Measurements from ENCODE around the gene MRPL45.

Gene MRPL45

DNA sequence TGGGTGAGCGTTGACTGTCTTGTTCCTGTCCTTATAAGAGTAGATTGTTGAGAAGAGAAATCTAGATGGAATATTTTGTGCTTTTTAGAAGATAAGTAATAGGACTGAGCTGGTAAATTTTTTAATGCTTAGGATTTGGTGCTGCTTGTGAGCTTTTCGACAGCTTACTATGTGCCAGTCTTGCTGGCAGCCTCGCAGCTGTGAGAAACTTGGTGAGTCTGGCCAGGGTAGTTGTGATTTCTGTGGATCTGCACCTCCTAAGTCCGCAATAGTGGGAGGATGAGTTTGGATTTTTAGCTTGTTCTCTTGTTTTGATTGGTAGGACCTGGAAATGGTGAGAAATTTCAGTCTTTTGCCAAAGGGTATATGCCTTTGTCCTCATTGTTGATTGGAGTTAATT is 58.3 kb downstream of the MRPL45 start:
- H3K4me3 ChIP-seq (ENCODE audit: insufficient read depth, low read depth, low read length, poor library complexity, severe bottlenecking) = no peak overlapping the region
- no peaks in the 10 kb centered on the region for H3K36me3 ChIP-seq (ENCODE audit: control insufficient read depth, insufficient read depth, low read length)
- H3K4me1 ChIP-seq (ENCODE audit: control insufficient read depth, insufficient read depth, low read length, poor library complexity, severe bottlenecking) = peaks cover 11% of the 10 kb centered on the region
- DNase-seq = no peak
- no peak overlapping the region for H3K27ac ChIP-seq (ENCODE audit: insufficient read depth, low read length, poor library complexity, severe bottlenecking)
- no peaks in the 10 kb centered on the region for H3K9me3 ChIP-seq (ENCODE audit: control insufficient read depth, low read length)
- no peaks in the 10 kb centered on the region for H3K27me3 ChIP-seq (replicated peaks; ENCODE audit: control insufficient read depth, insufficient read depth, low read length, poor library complexity, severe bottlenecking)

DNA sequence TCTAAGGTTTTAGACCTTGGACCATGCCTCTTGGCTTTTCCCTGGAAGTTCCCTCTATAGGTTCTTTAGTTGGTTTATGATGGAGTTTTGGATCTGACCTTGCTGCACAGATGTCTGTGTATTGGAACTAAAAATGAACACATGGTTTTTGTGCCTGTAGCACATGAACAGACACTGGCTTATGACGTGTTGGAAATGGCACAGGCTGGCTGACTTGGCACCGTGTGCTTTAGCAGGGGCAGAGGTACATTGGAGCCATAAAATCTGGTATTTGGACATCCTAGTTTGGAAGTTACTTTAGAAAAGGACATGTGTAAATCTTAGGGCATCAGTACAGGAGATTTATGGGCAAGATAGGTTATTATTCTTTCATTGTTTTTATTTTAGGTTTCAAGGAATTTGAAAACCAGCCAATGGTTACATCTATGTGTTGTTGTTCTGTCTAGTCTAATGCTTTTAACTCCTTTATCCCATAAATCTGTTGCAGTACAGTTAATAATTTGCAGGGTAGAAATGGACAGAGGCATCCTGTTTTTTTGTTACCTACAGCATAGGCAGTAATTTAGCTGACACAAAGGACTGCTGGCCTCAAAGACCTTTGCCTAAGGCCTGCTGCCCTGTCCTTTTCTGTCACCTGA is 60.6 kb downstream of the MRPL45 start:
- Histone ChIP-seq H3K4me3 (ENCODE audit: insufficient read depth, low read depth, low read length, poor library complexity, severe bottlenecking) (no peak overlapping the region), H3K4me1 (ENCODE audit: control insufficient read depth, insufficient read depth, low read length, poor library complexity, severe bottlenecking) (peaks cover 11% of the 10 kb centered on the region), H3K27ac (ENCODE audit: insufficient read depth, low read length, poor library complexity, severe bottlenecking) (no peak overlapping the region), H3K27me3 (replicated peaks; ENCODE audit: control insufficient read depth, insufficient read depth, low read length, poor library complexity, severe bottlenecking) (no peaks in the 10 kb centered on the region), H3K9me3 (ENCODE audit: control insufficient read depth, low read length) (no peaks in the 10 kb centered on the region), H3K36me3 (ENCODE audit: control insufficient read depth, insufficient read depth, low read length) (no peaks in the 10 kb centered on the region)
- no peak for DNase-seq

DNA sequence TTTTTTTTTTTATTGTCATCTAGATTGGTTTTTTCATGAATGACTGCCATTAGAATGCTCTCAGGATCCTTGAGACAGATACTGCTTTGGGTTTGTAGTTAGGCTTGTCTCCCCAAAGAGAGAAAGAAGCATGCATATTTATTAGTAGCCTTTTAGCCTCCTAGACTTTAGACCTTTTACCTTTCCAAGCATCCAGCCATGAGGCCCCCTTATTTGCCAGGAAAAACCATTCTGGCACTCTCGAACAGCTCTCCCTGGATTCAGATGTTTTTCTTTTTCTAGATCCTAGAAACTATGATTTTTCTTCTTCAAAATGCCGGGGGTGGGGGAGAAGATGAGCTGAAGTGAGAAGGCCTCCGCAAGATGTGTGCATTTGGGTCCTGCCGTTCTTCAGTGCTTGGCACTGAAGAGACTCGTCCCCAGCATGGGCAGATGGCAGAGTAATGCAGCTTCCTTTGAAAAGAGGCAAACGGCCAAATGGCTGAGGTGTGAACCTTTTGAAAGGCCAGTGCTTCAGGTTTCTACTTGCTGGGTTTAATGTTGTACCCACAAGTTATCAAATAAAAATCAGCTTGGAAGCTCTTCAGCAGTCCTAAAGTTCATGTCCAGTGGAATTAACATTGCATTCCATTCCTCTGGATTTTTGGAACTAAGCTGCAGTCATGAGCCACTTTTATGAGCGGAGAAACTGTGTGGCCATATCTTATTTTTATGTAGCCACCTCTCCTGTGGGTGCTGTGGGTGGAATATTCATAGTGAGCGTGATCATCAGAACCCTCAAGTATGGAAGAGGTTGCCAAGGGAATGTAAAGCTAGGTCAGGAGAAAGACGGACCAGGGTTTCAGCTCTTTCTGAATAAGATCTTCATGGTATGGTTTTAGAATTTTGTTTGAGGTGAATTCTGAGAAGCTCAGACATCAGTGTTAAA is 61.9 kb downstream of the MRPL45 start:
- no peaks in the 10 kb centered on the region for H3K27me3 ChIP-seq (replicated peaks; ENCODE audit: control insufficient read depth, insufficient read depth, low read length, poor library complexity, severe bottlenecking)
- H3K4me1 ChIP-seq (ENCODE audit: control insufficient read depth, insufficient read depth, low read length, poor library complexity, severe bottlenecking) = peaks cover 1% of the 10 kb centered on the region
- H3K27ac ChIP-seq (ENCODE audit: insufficient read depth, low read length, poor library complexity, severe bottlenecking) = no peak overlapping the region

DNA sequence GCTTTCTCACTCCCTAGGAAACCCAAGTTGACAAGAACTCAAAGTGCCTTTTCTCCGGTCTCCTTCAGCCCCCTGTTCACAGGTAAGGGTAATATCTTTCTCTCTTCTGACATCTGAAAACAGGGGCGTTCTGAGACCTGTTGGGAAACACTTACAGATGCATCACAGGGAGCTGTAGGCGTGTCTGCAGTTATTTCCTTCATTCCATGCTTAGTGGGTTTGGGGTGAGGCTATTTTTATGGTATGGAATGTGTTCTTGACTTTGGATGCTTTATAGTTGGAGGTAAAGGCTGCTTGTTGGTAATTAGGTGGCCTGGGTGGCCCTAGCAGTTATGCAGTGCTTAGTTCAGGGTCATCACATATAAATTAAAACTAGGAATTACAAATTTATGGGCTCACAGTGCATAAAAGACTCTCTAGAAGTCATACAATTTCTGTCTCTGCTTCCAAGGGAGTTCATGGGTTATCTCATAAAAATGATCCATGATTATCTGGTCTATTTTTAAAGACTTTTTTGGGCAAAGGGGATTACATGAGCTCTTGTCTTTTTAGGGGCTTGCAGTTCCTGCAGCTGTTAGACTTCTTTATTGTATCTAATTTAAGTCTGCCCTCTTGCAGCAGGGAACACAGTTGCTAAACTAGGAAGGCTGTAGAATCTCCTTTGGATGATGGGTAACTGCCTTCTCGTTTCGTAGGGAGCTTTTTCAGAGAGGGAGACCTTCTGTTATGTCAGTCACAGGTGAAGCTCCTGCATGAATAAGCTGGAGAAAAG is 64.9 kb downstream of the MRPL45 start:
- Histone ChIP-seq H3K27ac (ENCODE audit: insufficient read depth, low read length, poor library complexity, severe bottlenecking) (no peak overlapping the region), H3K36me3 (ENCODE audit: control insufficient read depth, insufficient read depth, low read length) (peaks cover 6% of the 10 kb centered on the region), H3K4me3 (ENCODE audit: insufficient read depth, low read depth, low read length, poor library complexity, severe bottlenecking) (no peak overlapping the region), H3K27me3 (replicated peaks; ENCODE audit: control insufficient read depth, insufficient read depth, low read length, poor library complexity, severe bottlenecking) (no peaks in the 10 kb centered on the region), H3K9me3 (ENCODE audit: control insufficient read depth, low read length) (no peaks in the 10 kb centered on the region), H3K4me1 (ENCODE audit: control insufficient read depth, insufficient read depth, low read length, poor library complexity, severe bottlenecking) (no peaks in the 10 kb centered on the region)
- DNase-seq = no peak

More for the DNA sequence above, 61.9 kb downstream of the MRPL45 start:
- Histone ChIP-seq H3K9me3 (ENCODE audit: control insufficient read depth, low read length) (no peaks in the 10 kb centered on the region), H3K4me3 (ENCODE audit: insufficient read depth, low read depth, low read length, poor library complexity, severe bottlenecking) (no peak overlapping the region), H3K36me3 (ENCODE audit: control insufficient read depth, insufficient read depth, low read length) (no peaks in the 10 kb centered on the region)
- no peak for DNase-seq

- H3K4me1 ChIP-seq (ENCODE audit: control insufficient read depth, insufficient read depth, low read length, poor library complexity, severe bottlenecking) = no peaks in the 10 kb centered on the region
- DNase-seq = no peak
These were observed 66.0 kb downstream of the MRPL45 start for GRCh38 chr17:38363016-38363415.

GRCh38 chr17:38364741-38365140 is 67.8 kb downstream of the MRPL45 start:
- DNase-seq = no peak
- H3K9me3 ChIP-seq (ENCODE audit: control insufficient read depth, low read length) = no peaks in the 10 kb centered on the region
- no peak overlapping the region for H3K4me3 ChIP-seq (ENCODE audit: insufficient read depth, low read depth, low read length, poor library complexity, severe bottlenecking)
- H3K4me1 ChIP-seq (ENCODE audit: control insufficient read depth, insufficient read depth, low read length, poor library complexity, severe bottlenecking) = no peaks in the 10 kb centered on the region
- no peak overlapping the region for H3K27ac ChIP-seq (ENCODE audit: insufficient read depth, low read length, poor library complexity, severe bottlenecking)
- no peaks in the 10 kb centered on the region for H3K27me3 ChIP-seq (replicated peaks; ENCODE audit: control insufficient read depth, insufficient read depth, low read length, poor library complexity, severe bottlenecking)
- H3K36me3 ChIP-seq (ENCODE audit: control insufficient read depth, insufficient read depth, low read length) = peaks cover 14% of the 10 kb centered on the region

More at GRCh38 chr17:38363016-38363415, 66.0 kb downstream of the MRPL45 start:
- peaks cover 12% of the 10 kb centered on the region for H3K36me3 ChIP-seq (ENCODE audit: control insufficient read depth, insufficient read depth, low read length)
- H3K27ac ChIP-seq (ENCODE audit: insufficient read depth, low read length, poor library complexity, severe bottlenecking) = no peak overlapping the region
- no peak overlapping the region for H3K4me3 ChIP-seq (ENCODE audit: insufficient read depth, low read depth, low read length, poor library complexity, severe bottlenecking)
- no peaks in the 10 kb centered on the region for H3K9me3 ChIP-seq (ENCODE audit: control insufficient read depth, low read length)
- no peaks in the 10 kb centered on the region for H3K27me3 ChIP-seq (replicated peaks; ENCODE audit: control insufficient read depth, insufficient read depth, low read length, poor library complexity, severe bottlenecking)

- peaks cover 19% of the 10 kb centered on the region for H3K36me3 ChIP-seq (ENCODE audit: control insufficient read depth, insufficient read depth, low read length)
- H3K27me3 ChIP-seq (replicated peaks; ENCODE audit: control insufficient read depth, insufficient read depth, low read length, poor library complexity, severe bottlenecking) = no peaks in the 10 kb centered on the region
- H3K4me1 ChIP-seq (ENCODE audit: control insufficient read depth, insufficient read depth, low read length, poor library complexity, severe bottlenecking) = no peaks in the 10 kb centered on the region
These were observed 72.3 kb downstream of the MRPL45 start for GRCh38 chr17:38369124-38369886.

More at GRCh38 chr17:38369124-38369886, 72.3 kb downstream of the MRPL45 start:
- no peak overlapping the region for H3K4me3 ChIP-seq (ENCODE audit: insufficient read depth, low read depth, low read length, poor library complexity, severe bottlenecking)
- H3K27ac ChIP-seq (ENCODE audit: insufficient read depth, low read length, poor library complexity, severe bottlenecking) = no peak overlapping the region
- DNase-seq = no peak
- H3K9me3 ChIP-seq (ENCODE audit: control insufficient read depth, low read length) = no peaks in the 10 kb centered on the region

All from effector memory CD4-positive, alpha-beta T cell (primary cell).